Muscle of leg (tissue), 11 donors: ENCODE measurements around the gene UBN2. TPM values are rescaled to one million over a fixed set of nuclear protein-coding genes. Genes with fewer than 3 reads are reported as not detected.
A peak's percentile ranks its signal among the peaks of the same experiment; 100 is the strongest.
"Not testable (repeated sequence)": the region's sequence is repeated elsewhere in the genome, so short reads cannot be mapped to it uniquely, and the experiment has no call there.

Source experiments
- DNase-seq: peaks from one replicate; pipeline ENCODE4 v3.0.0; 2013
- H3K27ac ChIP-seq: one replicate; pipeline ENCODE4 v1.5.1; 2013; ENCODE audit warnings: mild to moderate bottlenecking, low read length, control low read depth
- H3K27me3 ChIP-seq: one replicate; pipeline ENCODE4 v1.6.1; 2013; ENCODE audit warnings: low read length; ENCODE audit not compliant: control insufficient read depth, insufficient read depth
- H3K36me3 ChIP-seq: one replicate; pipeline ENCODE4 v1.6.1; 2013; ENCODE audit warnings: low read length; ENCODE audit not compliant: control insufficient read depth, insufficient read depth
- H3K4me1 ChIP-seq: one replicate; pipeline ENCODE4 v1.6.1; 2013; ENCODE audit warnings: low read length; ENCODE audit not compliant: control insufficient read depth, insufficient read depth
- H3K4me3 ChIP-seq: one replicate; pipeline ENCODE4 v1.5.1; 2013; ENCODE audit warnings: low read length, control low read depth
- H3K9me3 ChIP-seq: replicated peaks from 2 replicates; pipeline ENCODE4 v1.6.1; 2013; ENCODE audit warnings: low read depth, low read length; ENCODE audit not compliant: control insufficient read depth
- WGBS: methylation state at CpG from one replicate; pipeline ENCODE4 v1.1.5; 2013; ENCODE audit warnings: missing lambda C conversion rate; ENCODE audit not compliant: insufficient coverage; 5-methylcytosine and 5-hydroxymethylcytosine counted together
- polyA plus RNA-seq, 8 donors: library from polyadenylated mRNA; unstranded; fragments of 120-200 nt; gene quantifications; one replicate each; pipeline versions ENCODE4 v1.2.1 to v1.2.3, GENCODE V29; 2013; ENCODE audit warnings: inconsistent platforms in 1 of 8, low replicate concordance in 1 of 8; ENCODE audit not compliant: insufficient read length in 8 of 8, insufficient read depth in 1 of 8
- total RNA-seq: library from RNA; stranded (reverse); fragments of 120-200 nt; gene quantifications from one replicate; pipeline ENCODE4 v1.2.4, GENCODE V29; 2013

The UBN2 gene
- total and polyA plus RNA-seq, 9 donors, result 5.7 to 11.8 (median 7.6) TPM

GRCh38 chr7:139328375-139328774 is 97.3 kb downstream of the UBN2 start:
- no peaks in the 10 kb centered on the region for H3K4me1 ChIP-seq
- no peaks in the 10 kb centered on the region for H3K9me3 ChIP-seq
- no peak overlapping the region for H3K4me3 ChIP-seq
- DNase-seq, result no peak
- H3K27ac ChIP-seq, result no peak overlapping the region
- H3K27me3 ChIP-seq, result no peaks in the 10 kb centered on the region
- no peaks in the 10 kb centered on the region for H3K36me3 ChIP-seq
- WGBS, result 44% methylated on average over 1 of the region's 2 CpGs

- Histone ChIP-seq H3K36me3 (no peaks in the 10 kb centered on the region), H3K9me3 (no peaks in the 10 kb centered on the region), H3K4me1 (no peaks in the 10 kb centered on the region), H3K27ac (no peak overlapping the region), H3K27me3 (no peaks in the 10 kb centered on the region), H3K4me3 (no peak overlapping the region)
- DNase-seq, result no peak
- no CpG with 5 or more reads among the region's 2 CpGs for WGBS
Measured at GRCh38 chr7:139329119-139329518, 98.1 kb downstream of the UBN2 start.

GRCh38 chr7:139330333-139331030 is 99.4 kb downstream of the UBN2 start:
- DNase-seq, result no peak

GRCh38 chr7:139332697-139333359 is 101.8 kb downstream of the UBN2 start:
- H3K4me3 ChIP-seq, result no peak overlapping the region
- H3K4me1 ChIP-seq, result no peaks in the 10 kb centered on the region
- no peaks in the 10 kb centered on the region for H3K27me3 ChIP-seq
- no peaks in the 10 kb centered on the region for H3K36me3 ChIP-seq
- H3K9me3 ChIP-seq, result no peaks in the 10 kb centered on the region
- H3K27ac ChIP-seq, result no peak overlapping the region
- no peak for DNase-seq
- 81% methylated on average over 3 of the region's 5 CpGs for WGBS

More at GRCh38 chr7:139330333-139331030, 99.4 kb downstream of the UBN2 start:
- Histone ChIP-seq H3K9me3 (no peaks in the 10 kb centered on the region), H3K36me3 (no peaks in the 10 kb centered on the region), H3K4me3 (no peak overlapping the region), H3K4me1 (no peaks in the 10 kb centered on the region), H3K27ac (no peak overlapping the region), H3K27me3 (no peaks in the 10 kb centered on the region)
- WGBS, result 75% methylated on average over 1 of the region's 3 CpGs

- DNase-seq, H3K27me3 ChIP-seq, H3K4me1 ChIP-seq, H3K9me3 ChIP-seq, H3K4me3 ChIP-seq, H3K36me3 ChIP-seq, H3K27ac ChIP-seq: not testable (repeated sequence)
- no CpG with 5 or more reads among the region's 13 CpGs for WGBS
Measured at GRCh38 chr7:139333443-139333842, 102.4 kb downstream of the UBN2 start.

GRCh38 chr7:139334399-139335150 is 103.5 kb downstream of the UBN2 start:
- no peak overlapping the region for H3K4me3 ChIP-seq
- H3K9me3 ChIP-seq, result peaks cover 5% of the 10 kb centered on the region
- no peaks in the 10 kb centered on the region for H3K36me3 ChIP-seq
- H3K27me3 ChIP-seq, result no peaks in the 10 kb centered on the region
- WGBS, result 93% methylated on average over 2 of the region's 4 CpGs
- no peak overlapping the region for H3K27ac ChIP-seq
- H3K4me1 ChIP-seq, result no peaks in the 10 kb centered on the region
- DNase-seq, result no peak

- Histone ChIP-seq H3K27me3 (no peaks in the 10 kb centered on the region), H3K4me1 (peaks cover 9% of the 10 kb centered on the region), H3K4me3 (no peak overlapping the region), H3K9me3 (peaks cover 10% of the 10 kb centered on the region), H3K36me3 (peaks cover 1% of the 10 kb centered on the region), H3K27ac (no peak overlapping the region)
- no peak for DNase-seq
- 100% methylated on average over 2 of the region's 2 CpGs for WGBS
Measured at GRCh38 chr7:139339025-139339424, 108.0 kb downstream of the UBN2 start.

GRCh38 chr7:139339698-139340036 is 108.6 kb downstream of the UBN2 start:
- 80% methylated on average over 4 of the region's 13 CpGs for WGBS
- H3K27ac ChIP-seq, result peak overlapping the region; percentile 99
- peak overlapping the region; percentile 88 for H3K4me3 ChIP-seq

GRCh38 chr7:139340037-139340807 is 109.2 kb downstream of the UBN2 start:
- Histone ChIP-seq H3K9me3 (peaks cover 10% of the 10 kb centered on the region), H3K36me3 (peaks cover 2% of the 10 kb centered on the region), H3K4me1 (peaks cover 9% of the 10 kb centered on the region), H3K4me3 (peak overlapping the region; percentile 88), H3K27me3 (no peaks in the 10 kb centered on the region), H3K27ac (peak overlapping the region; percentile 99)
- peak; percentile 100 for DNase-seq
- under 1% methylated on average over 53 of the region's 66 CpGs for WGBS

More at GRCh38 chr7:139339698-139340036, 108.6 kb downstream of the UBN2 start:
- Histone ChIP-seq H3K27me3 (no peaks in the 10 kb centered on the region), H3K36me3 (peaks cover 2% of the 10 kb centered on the region), H3K9me3 (peaks cover 10% of the 10 kb centered on the region), H3K4me1 (peaks cover 9% of the 10 kb centered on the region)
- DNase-seq, result no peak

- Histone ChIP-seq H3K27ac (peak overlapping the region; percentile 99), H3K9me3 (peaks cover 10% of the 10 kb centered on the region), H3K4me3 (peak overlapping the region; percentile 88), H3K27me3 (no peaks in the 10 kb centered on the region), H3K36me3 (peaks cover 6% of the 10 kb centered on the region), H3K4me1 (peaks cover 9% of the 10 kb centered on the region)
- 0% methylated on average over 5 of the region's 9 CpGs for WGBS
- no peak for DNase-seq
Measured at GRCh38 chr7:139340808-139341057, 109.7 kb downstream of the UBN2 start.
